ENCODE measurements around the gene DCST1.

Gene DCST1

DNA sequence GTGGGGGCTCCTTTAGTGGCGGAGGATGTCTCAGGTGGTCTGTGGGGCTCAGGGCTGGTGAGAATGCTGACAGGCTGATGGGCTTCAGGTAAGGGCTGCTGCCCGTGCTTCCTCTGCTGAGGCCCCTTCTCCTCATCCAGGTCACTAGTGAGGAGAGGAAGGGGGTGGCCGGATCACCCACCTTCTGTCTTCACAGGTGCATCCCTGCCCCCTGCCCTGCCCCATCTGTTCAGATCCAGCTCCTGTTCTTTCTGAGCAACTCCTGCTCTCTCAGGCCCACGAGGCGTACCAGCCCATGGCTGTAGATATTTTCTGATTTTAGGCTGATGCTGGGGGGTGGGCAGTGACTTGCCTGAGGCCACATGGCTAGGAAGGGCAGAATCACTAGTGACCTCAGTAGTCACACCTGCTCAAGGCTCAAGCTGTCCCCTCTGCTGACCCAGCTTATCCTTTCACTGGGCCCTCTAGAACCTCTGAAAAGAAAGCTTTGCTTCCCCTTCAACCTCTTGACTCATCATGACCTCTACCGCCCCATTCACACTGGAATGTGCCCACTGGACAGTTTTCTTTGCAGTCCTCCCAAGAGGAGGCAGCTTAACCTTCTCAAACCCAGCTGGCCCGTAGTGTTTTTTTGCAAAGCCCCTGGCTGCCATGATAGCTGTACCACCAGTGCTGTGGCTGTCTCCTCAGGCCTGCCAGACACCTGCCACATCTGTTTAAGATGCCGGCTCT is 14.8 kb upstream of the DCST1 start:
- Histone ChIP-seq H3K9ac (ENCODE audit: low read length) (no peak overlapping the region), H3K4me3 (ENCODE audit: insufficient read depth, low read length, poor library complexity, severe bottlenecking) (no peak overlapping the region), H4K20me1 (ENCODE audit: low read depth, low read length) (no peaks in the 10 kb centered on the region), H3K9me2 (replicated peaks; ENCODE audit: insufficient read depth, low read length) (no peaks in the 10 kb centered on the region), H3K4me2 (ENCODE audit: low read depth, low read length, poor library complexity, severe bottlenecking) (no peak overlapping the region), H3K79me2 (ENCODE audit: insufficient read depth, low read length) (no peaks in the 10 kb centered on the region), H3K9me3 (ENCODE audit: insufficient read depth, low read length) (no peaks in the 10 kb centered on the region), H3K27me3 (ENCODE audit: low read length) (no peaks in the 10 kb centered on the region), H2AFZ (ENCODE audit: low read depth, low read length, severe bottlenecking) (no peak overlapping the region), H3K27ac (ENCODE audit: low read depth, low read length) (no peak overlapping the region), H3F3A (ENCODE audit: insufficient read depth) (peaks cover 6% of the 10 kb centered on the region; the same call in 1 of the 2 replicates), H3K36me3 (ENCODE audit: low read length) (no peaks in the 10 kb centered on the region)
- TF ChIP-seq, protein P1, sequence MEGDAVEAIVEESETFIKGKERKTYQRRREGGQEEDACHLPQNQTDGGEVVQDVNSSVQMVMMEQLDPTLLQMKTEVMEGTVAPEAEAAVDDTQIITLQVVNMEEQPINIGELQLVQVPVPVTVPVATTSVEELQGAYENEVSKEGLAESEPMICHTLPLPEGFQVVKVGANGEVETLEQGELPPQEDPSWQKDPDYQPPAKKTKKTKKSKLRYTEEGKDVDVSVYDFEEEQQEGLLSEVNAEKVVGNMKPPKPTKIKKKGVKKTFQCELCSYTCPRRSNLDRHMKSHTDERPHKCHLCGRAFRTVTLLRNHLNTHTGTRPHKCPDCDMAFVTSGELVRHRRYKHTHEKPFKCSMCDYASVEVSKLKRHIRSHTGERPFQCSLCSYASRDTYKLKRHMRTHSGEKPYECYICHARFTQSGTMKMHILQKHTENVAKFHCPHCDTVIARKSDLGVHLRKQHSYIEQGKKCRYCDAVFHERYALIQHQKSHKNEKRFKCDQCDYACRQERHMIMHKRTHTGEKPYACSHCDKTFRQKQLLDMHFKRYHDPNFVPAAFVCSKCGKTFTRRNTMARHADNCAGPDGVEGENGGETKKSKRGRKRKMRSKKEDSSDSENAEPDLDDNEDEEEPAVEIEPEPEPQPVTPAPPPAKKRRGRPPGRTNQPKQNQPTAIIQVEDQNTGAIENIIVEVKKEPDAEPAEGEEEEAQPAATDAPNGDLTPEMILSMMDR (IDR thresholded peaks at IDR 0.05; ENCODE audit: insufficient read depth, low read length, poor library complexity, severe bottlenecking) = no peak
- no peak for TF ChIP-seq EZH2phosphoT487 (conservative IDR thresholded peaks at IDR 0.05; ENCODE audit: low read length)

- H3F3A ChIP-seq (ENCODE audit: insufficient read depth) = peaks cover 6% of the 10 kb centered on the region; the same call in 1 of the 2 replicates
- H3K27ac ChIP-seq (ENCODE audit: low read depth, low read length) = no peak overlapping the region
- no peak overlapping the region for H3K4me2 ChIP-seq (ENCODE audit: low read depth, low read length, poor library complexity, severe bottlenecking)
- H3K9me3 ChIP-seq (ENCODE audit: insufficient read depth, low read length) = no peaks in the 10 kb centered on the region
- no peaks in the 10 kb centered on the region for H3K27me3 ChIP-seq (ENCODE audit: low read length)
- no peaks in the 10 kb centered on the region for H3K36me3 ChIP-seq (ENCODE audit: low read length)
- no peak overlapping the region for H3K4me3 ChIP-seq (ENCODE audit: insufficient read depth, low read length, poor library complexity, severe bottlenecking)
- H3K79me2 ChIP-seq (ENCODE audit: insufficient read depth, low read length) = no peaks in the 10 kb centered on the region
- H3K9ac ChIP-seq (ENCODE audit: low read length) = no peak overlapping the region
- H3K9me2 ChIP-seq (replicated peaks; ENCODE audit: insufficient read depth, low read length) = no peaks in the 10 kb centered on the region
- TF ChIP-seq EZH2phosphoT487 (conservative IDR thresholded peaks at IDR 0.05; ENCODE audit: low read length) = no peak
- TF ChIP-seq, protein P1 (IDR thresholded peaks at IDR 0.05; ENCODE audit: insufficient read depth, low read length, poor library complexity, severe bottlenecking) = no peak
- H2AFZ ChIP-seq (ENCODE audit: low read depth, low read length, severe bottlenecking) = no peak overlapping the region
- no peaks in the 10 kb centered on the region for H4K20me1 ChIP-seq (ENCODE audit: low read depth, low read length)
Measured at GRCh38 chr1:155019377-155020245, 14.0 kb upstream of the DCST1 start.

DNA sequence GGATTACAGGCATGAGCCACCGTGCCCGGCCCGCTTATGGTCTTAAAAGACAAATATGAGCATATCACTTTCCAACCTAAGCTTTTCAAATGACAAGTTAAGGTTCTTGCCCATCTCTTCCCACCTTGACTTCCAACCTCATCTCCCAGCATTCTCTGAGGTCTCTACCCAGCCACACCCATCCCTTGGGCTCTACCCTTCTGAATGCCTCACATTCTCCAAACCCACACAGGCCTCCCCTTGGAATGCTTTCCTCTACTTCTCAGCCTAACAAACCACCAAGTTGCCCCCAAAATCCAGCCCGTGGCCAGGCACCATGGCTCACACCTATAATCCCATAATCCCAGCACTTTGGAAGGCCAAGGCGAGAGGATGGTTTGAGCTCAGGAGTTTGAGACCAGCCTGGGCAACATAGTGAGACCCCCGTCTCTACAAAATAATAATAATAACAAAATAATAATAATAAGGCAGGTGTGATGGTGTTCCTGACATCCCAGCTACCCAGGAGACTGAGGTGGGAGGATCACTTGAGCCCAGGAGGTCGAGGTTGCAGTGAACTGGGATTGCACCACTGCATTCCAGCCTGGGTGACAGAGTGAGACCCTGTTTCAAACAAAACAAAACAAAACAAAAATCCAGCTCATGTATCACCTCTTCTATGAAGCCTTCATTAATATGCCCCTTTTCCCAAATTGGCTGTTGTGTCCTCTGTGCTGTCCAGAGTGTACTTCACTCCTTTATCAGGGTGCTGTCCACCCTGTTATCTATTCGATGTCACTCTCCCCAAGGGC is 11.3 kb upstream of the DCST1 start:
- Histone ChIP-seq H3K9ac (ENCODE audit: low read length) (no peak overlapping the region), H3K4me2 (ENCODE audit: low read depth, low read length, poor library complexity, severe bottlenecking) (no peak overlapping the region), H3K27ac (ENCODE audit: low read depth, low read length) (no peak overlapping the region), H4K20me1 (ENCODE audit: low read depth, low read length) (no peaks in the 10 kb centered on the region), H3K27me3 (ENCODE audit: low read length) (no peaks in the 10 kb centered on the region), H3F3A (ENCODE audit: insufficient read depth) (no peaks in the 10 kb centered on the region), H2AFZ (ENCODE audit: low read depth, low read length, severe bottlenecking) (no peak overlapping the region), H3K79me2 (ENCODE audit: insufficient read depth, low read length) (no peaks in the 10 kb centered on the region), H3K4me3 (ENCODE audit: insufficient read depth, low read length, poor library complexity, severe bottlenecking) (no peak overlapping the region), H3K9me3 (ENCODE audit: insufficient read depth, low read length) (no peaks in the 10 kb centered on the region), H3K36me3 (ENCODE audit: low read length) (no peaks in the 10 kb centered on the region), H3K9me2 (replicated peaks; ENCODE audit: insufficient read depth, low read length) (no peaks in the 10 kb centered on the region)
- TF ChIP-seq, protein P1 (IDR thresholded peaks at IDR 0.05; ENCODE audit: insufficient read depth, low read length, poor library complexity, severe bottlenecking) = no peak
- no peak for TF ChIP-seq EZH2phosphoT487 (conservative IDR thresholded peaks at IDR 0.05; ENCODE audit: low read length)
